A549 (cell line): Measurements from ENCODE around the gene PDE4D. TPM values are rescaled to one million over a fixed set of nuclear protein-coding genes. Genes with fewer than 3 reads are reported as not detected.
"Not testable (repeated sequence)": the region's sequence is repeated elsewhere in the genome, so short reads cannot be mapped to it uniquely, and the experiment has no call there.

Experiments
- ATAC-seq, 2 experiments: fragments of 200-7000 bp in 1 of 2; fragments of >200 bp in 1 of 2; cut with Nextera tagmentation in 1 of 2; cut with Tn5 transposase in 1 of 2; 3 replicates each; pipeline versions ENCODE4 v1.8.0 to v1.9.1; 2018 to 2020; ENCODE audit warnings: mild to moderate bottlenecking in 1 of 2, moderate library complexity in 1 of 2
- CTCF ChIA-PET: fragments of 300-600 bp; sonication (Branson Sonifier 250); formaldehyde crosslinking; extraction: SDS; loops from one replicate; lab custom pipeline; 2021; ENCODE audit warnings: antibody characterized with exemption, inconsistent platforms; lab: Yijun Ruan, JAX
- POLR2A ChIA-PET: fragments of 350-600 bp; formaldehyde crosslinking; extraction: SDS; loops from one replicate; lab custom pipeline; 2021; ENCODE audit warnings: antibody characterized with exemption, inconsistent platforms; lab: Yijun Ruan, JAX
- DNase-seq, 2 experiments: peaks; one replicate each; pipeline versions ENCODE4 v3.0.0 to v3.0.0-alpha.2; 2011 to 2016; ENCODE audit warnings: low read depth in 1 of 2, low spot score in 1 of 2
- FAIRE-seq: peaks from 2 replicates; lab custom pipeline; 2011; peaks lifted over from hg19 to GRCh38; lab: Jason Lieb, UNC
- H3K27ac ChIP-seq, 2 experiments: fragments of >200 bp; sonication (Bioruptor Twin); formaldehyde crosslinking; 3 replicates each; pipeline ENCODE4 v1.5.1; 2016 to 2017
- H3K4me1 ChIP-seq: fragments of >200 bp; sonication (Bioruptor Twin); formaldehyde crosslinking; 3 replicates; pipeline ENCODE4 v1.6.1; 2016
- H3K4me2 ChIP-seq: fragments of >200 bp; sonication (Bioruptor Twin); formaldehyde crosslinking; 3 replicates; pipeline ENCODE4 v1.6.1; 2016
- H3K4me3 ChIP-seq: fragments of >200 bp; sonication (Bioruptor Twin); formaldehyde crosslinking; 3 replicates; pipeline ENCODE4 v1.5.1; 2016
- H3K9me3 ChIP-seq: fragments of >200 bp; sonication (Bioruptor Twin); formaldehyde crosslinking; 3 replicates; pipeline ENCODE4 v1.6.1; 2016
- ATOH8 ChIP-seq: fragments of 250-450 bp; sonication (Bioruptor Pico); IDR thresholded peaks from 2 replicates; pipeline ENCODE4 v1.5.0; 2020; ENCODE audit warnings: low read depth, mild to moderate bottlenecking, moderate library complexity
- BCL3 ChIP-seq: fragments of >200 bp; sonication (Bioruptor Twin); formaldehyde crosslinking; IDR thresholded peaks from 3 replicates; pipeline ENCODE4 v1.6.1; 2016
- BHLHE40 ChIP-seq: IDR thresholded peaks from 2 replicates; pipeline ENCODE4 v1.6.1; 2012; ENCODE audit warnings: low read depth, low read length, inconsistent platforms
- CBX2 ChIP-seq: fragments of 200-600 bp; sonication (generic); IDR thresholded peaks from 2 replicates; pipeline ENCODE4 v1.6.1; 2016; ENCODE audit warnings: low read depth, mild to moderate bottlenecking, borderline replicate concordance
- CBX8 ChIP-seq: fragments of 200-600 bp; sonication (generic); IDR thresholded peaks from 2 replicates; pipeline ENCODE4 v1.6.1; 2016
- EHF ChIP-seq: fragments of 250-450 bp; sonication (Bioruptor Pico); IDR thresholded peaks from 2 replicates; pipeline ENCODE4 v1.5.0; 2020; ENCODE audit warnings: mild to moderate bottlenecking
- EHMT2 ChIP-seq: fragments of 200-600 bp; sonication (generic); IDR thresholded peaks from 2 replicates; pipeline ENCODE4 v1.6.1; 2016; ENCODE audit warnings: antibody characterized with exemption, low read depth, mild to moderate bottlenecking, moderate library complexity
- ESRRA ChIP-seq: fragments of 150-350 bp; IDR thresholded peaks from 2 replicates; pipeline ENCODE4 v1.6.1; 2014; ENCODE audit warnings: mild to moderate bottlenecking, low read length, borderline replicate concordance
- FOSL2 ChIP-seq, 2 experiments: fragments of 450-650 bp in 1 of 2; fragments of >200 bp in 1 of 2; sonication (Bioruptor Twin) in 1 of 2; formaldehyde crosslinking; IDR thresholded peaks; 2 replicates each; pipeline versions ENCODE4 v1.5.0 to v1.6.1; 2016 to 2020; ENCODE audit warnings: mild to moderate bottlenecking in 1 of 2, moderate library complexity in 1 of 2
- FOXS1 ChIP-seq: fragments of 250-450 bp; sonication (Bioruptor Pico); IDR thresholded peaks from 2 replicates; pipeline ENCODE4 v1.5.0; 2020; ENCODE audit warnings: mild to moderate bottlenecking, moderate library complexity
- HOXA7 ChIP-seq: fragments of 250-450 bp; sonication (Bioruptor Pico); IDR thresholded peaks from 2 replicates; pipeline ENCODE4 v1.5.0; 2020; ENCODE audit warnings: mild to moderate bottlenecking, moderate library complexity
- JUN ChIP-seq, 2 experiments: fragments of >200 bp; sonication (Bioruptor Twin); formaldehyde crosslinking; IDR thresholded peaks; 2 replicates in 1 of 2; 3 replicates in 1 of 2; pipeline ENCODE4 v1.6.1; 2016 to 2017
- MAX ChIP-seq: IDR thresholded peaks from 2 replicates; pipeline ENCODE4 v1.6.1; 2012
- MAZ ChIP-seq: fragments of 150-350 bp; IDR thresholded peaks from 2 replicates; pipeline ENCODE4 v1.6.1; 2014; ENCODE audit warnings: antibody characterized with exemption, low read depth, low read length, borderline replicate concordance
- NPAS2 ChIP-seq: fragments of 250-450 bp; sonication (Bioruptor Pico); IDR thresholded peaks from 2 replicates; pipeline ENCODE4 v1.8.0; 2022; ENCODE audit warnings: mild to moderate bottlenecking, moderate library complexity, borderline replicate concordance
- PBX3 ChIP-seq: IDR thresholded peaks from 2 replicates; pipeline ENCODE4 v1.6.1; 2012
- PHF8 ChIP-seq: fragments of 200-600 bp; sonication (generic); IDR thresholded peaks from 2 replicates; pipeline ENCODE4 v1.6.1; 2016; ENCODE audit warnings: low read depth, mild to moderate bottlenecking, antibody characterized with exemption, moderate library complexity, borderline replicate concordance
- RAD21 ChIP-seq, 2 experiments: fragments of >200 bp in 1 of 2; sonication (Bioruptor Twin) in 1 of 2; formaldehyde crosslinking in 1 of 2; IDR thresholded peaks in 1 of 2; conservative IDR thresholded peaks in 1 of 2; 2 replicates in 1 of 2; 3 replicates in 1 of 2; pipeline ENCODE4 v1.6.1; 2012 to 2018; ENCODE audit warnings: inconsistent platforms in 1 of 2
- RCOR1 ChIP-seq: fragments of 150-350 bp; IDR thresholded peaks from 2 replicates; pipeline ENCODE4 v1.6.1; 2014; ENCODE audit warnings: antibody characterized with exemption, low read length, low read depth
- REST ChIP-seq: fragments of 200-600 bp; sonication (generic); IDR thresholded peaks from 2 replicates; pipeline ENCODE4 v1.6.1; 2016; ENCODE audit warnings: antibody characterized with exemption, mild to moderate bottlenecking, moderate library complexity
- RFX5 ChIP-seq: fragments of 450-650 bp; IDR thresholded peaks from 2 replicates; pipeline ENCODE4 v1.7.1; 2014; ENCODE audit warnings: antibody characterized with exemption, mild to moderate bottlenecking, moderate library complexity
- RNF2 ChIP-seq: fragments of 200-600 bp; sonication (generic); IDR thresholded peaks from 2 replicates; pipeline ENCODE4 v1.6.1; 2016; ENCODE audit warnings: low read depth, mild to moderate bottlenecking, antibody characterized with exemption, moderate library complexity, borderline replicate concordance
- SREBF2 ChIP-seq: fragments of 450-650 bp; IDR thresholded peaks from 2 replicates; pipeline ENCODE4 v1.6.1; 2014; ENCODE audit warnings: mild to moderate bottlenecking, moderate library complexity
- TP53 ChIP-seq: fragments of 250-450 bp; sonication (Bioruptor Pico); IDR thresholded peaks from 2 replicates; pipeline ENCODE4 v1.5.0; 2021; ENCODE audit warnings: mild to moderate bottlenecking, moderate library complexity
- ZFP36 ChIP-seq: fragments of 450-650 bp; IDR thresholded peaks from 2 replicates; pipeline ENCODE4 v1.6.1; 2014; ENCODE audit warnings: borderline replicate concordance; ENCODE audit not compliant: partially characterized antibody
- WGBS: methylation state at CpG from one replicate; pipeline ENCODE4 v1.1.6; 2017; ENCODE audit errors: missing lambda C conversion rate; 5-methylcytosine and 5-hydroxymethylcytosine counted together
- polyA plus RNA-seq, 4 experiments: library from polyadenylated mRNA; depleted of rRNA in 3 of 4; stranded (reverse); fragments of >200 nt; fragmentation: RNase III in 1 of 4; extraction: RNeasy Plus Mini Kit Qiagen cat#74134 plus additional on column Dnase treatment in 1 of 4; gene quantifications; 2 replicates in 3 of 4; 3 replicates in 1 of 4; pipeline ENCODE4 v1.2.3, GENCODE V29; 2011 to 2017

The PDE4D gene
- polyA plus RNA-seq, 2 of the 4 experiments (the other 2 are of a cell fraction), result 74.0 to 213 TPM

- WGBS, result 79% methylated on average over 11 of the region's 15 CpGs
- H3K27ac ChIP-seq, POLR2A ChIA-PET, FAIRE-seq, CTCF ChIA-PET, ATAC-seq, H3K9me3 ChIP-seq, H3K4me3 ChIP-seq, H3K4me2 ChIP-seq, DNase-seq: not testable (repeated sequence)
- peaks cover 19% of the 10 kb centered on the region; the same call in 2 of the 3 replicates for H3K4me1 ChIP-seq
Observed at GRCh38 chr5:59394956-59395355, 498.6 kb downstream of the PDE4D start.

GRCh38 chr5:59393585-59394420 is 499.7 kb downstream of the PDE4D start:
- Histone ChIP-seq H3K4me1 (peaks cover 25% of the 10 kb centered on the region; the same call in 2 of the 3 replicates), H3K27ac (no peak overlapping the region), H3K4me2 (no peak overlapping the region), H3K9me3 (no peaks in the 10 kb centered on the region), H3K4me3 (no peak overlapping the region)
- TF ChIP-seq PHF8 (no peak), HOXA7 (CRISPR knock-in tag) (no peak), TP53 (CRISPR knock-in tag) (no peak), NPAS2 (CRISPR knock-in tag) (no peak), PBX3 (no peak), RCOR1 (no peak), RNF2 (no peak), REST (no peak), BCL3 (no peak), ESRRA (no peak), CBX8 (no peak), MAZ (no peak), FOSL2 (IDR thresholded peaks at IDR 0.05) (no peak), FOSL2 (CRISPR knock-in tag; IDR thresholded peaks at IDR 0.05) (no peak), SREBF2 (no peak), BHLHE40 (no peak)
- DNase-seq (no peak), FAIRE-seq (no peak), ATAC-seq (no peak)
- POLR2A ChIA-PET, result no interaction called here
- CTCF ChIA-PET, result no interaction called here
- 76% methylated on average over 4 of the region's 4 CpGs for WGBS

- ChIA-PET POLR2A (no interaction called here), CTCF (interaction anchor here (1.0 to 3.0 kb wide), 6 partner anchors 10 to 282 kb away, joined by 3 to 20 read pairs (median 6); no protein-coding TSS in a partner anchor)
- peak in 1 of 2 experiments; percentile 31; a peak in 1 of 6 replicates for ATAC-seq
- Histone ChIP-seq H3K4me1 (peaks cover 40% of the 10 kb centered on the region), H3K27ac (peak overlapping the region; percentile 51 to 64; a peak in 4 of 6 replicates), H3K4me3 (no peak overlapping the region), H3K4me2 (no peak overlapping the region), H3K9me3 (no peaks in the 10 kb centered on the region)
- 93% methylated on average over 1 of the region's 1 CpG for WGBS
- no peak for FAIRE-seq
- DNase-seq, result no peak
- TF ChIP-seq CBX8 (no peak), FOXS1 (CRISPR knock-in tag) (no peak), MAX (no peak), SREBF2 (no peak), ZFP36 (no peak), JUN (IDR thresholded peaks at IDR 0.05) (no peak), CBX2 (no peak), RAD21 (conservative IDR thresholded peaks at IDR 0.05 in 1 of 2, IDR thresholded peaks at IDR 0.05 in 1 of 2) (no peak), BHLHE40 (no peak), EHMT2 (no peak), EHF (CRISPR knock-in tag) (no peak), RCOR1 (no peak), RFX5 (no peak), ATOH8 (CRISPR knock-in tag) (no peak)
Observed at GRCh38 chr5:59391576-59391975, 501.9 kb downstream of the PDE4D start.
